GM18526 (cell line): ENCODE measurements around the gene PALLD.

ENCODE experiments used
- POLR2A ChIP-seq: IDR thresholded peaks from 3 replicates; pipeline ENCODE4 v1.6.1; 2011; ENCODE audit not compliant: insufficient read length; ENCODE audit errors: extremely low read depth

PALLD gene

GRCh38 chr4:168587411-168588125 is 90.7 kb downstream of the PALLD start:
- TF ChIP-seq POLR2A, result no peak

DNA sequence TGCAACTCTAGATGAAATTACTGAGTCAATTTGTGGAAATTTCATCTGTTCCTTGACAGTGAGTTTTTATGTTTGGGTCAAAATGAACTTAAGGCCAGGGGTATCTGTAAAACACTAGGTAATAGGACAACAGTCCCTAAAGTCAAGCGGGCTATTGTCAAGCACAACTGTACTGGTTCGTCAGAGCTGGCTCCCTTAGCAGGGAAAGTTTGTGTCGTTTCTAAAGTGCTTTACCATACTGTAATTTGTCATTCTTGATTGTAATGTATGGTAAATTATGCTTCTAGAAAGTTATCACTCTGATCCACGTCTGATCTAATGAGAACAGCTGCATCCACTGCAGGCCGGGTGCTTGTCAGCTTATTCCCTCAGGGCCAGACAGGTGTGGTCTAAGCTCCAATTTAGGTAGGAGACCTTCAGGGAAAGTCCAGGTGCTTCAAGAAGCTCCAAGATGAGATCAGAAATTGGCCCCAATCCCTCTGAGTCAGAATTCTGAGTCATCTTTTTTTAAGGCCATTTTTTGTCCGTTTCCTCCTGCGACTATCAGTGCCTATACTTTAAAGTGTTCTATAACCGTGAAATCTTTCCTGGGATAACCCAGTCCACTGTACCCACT is 92.2 kb downstream of the PALLD start:
- TF ChIP-seq POLR2A, result no peak

GRCh38 chr4:168592676-168593075 is 95.8 kb downstream of the PALLD start:
- no peak for TF ChIP-seq POLR2A

DNA sequence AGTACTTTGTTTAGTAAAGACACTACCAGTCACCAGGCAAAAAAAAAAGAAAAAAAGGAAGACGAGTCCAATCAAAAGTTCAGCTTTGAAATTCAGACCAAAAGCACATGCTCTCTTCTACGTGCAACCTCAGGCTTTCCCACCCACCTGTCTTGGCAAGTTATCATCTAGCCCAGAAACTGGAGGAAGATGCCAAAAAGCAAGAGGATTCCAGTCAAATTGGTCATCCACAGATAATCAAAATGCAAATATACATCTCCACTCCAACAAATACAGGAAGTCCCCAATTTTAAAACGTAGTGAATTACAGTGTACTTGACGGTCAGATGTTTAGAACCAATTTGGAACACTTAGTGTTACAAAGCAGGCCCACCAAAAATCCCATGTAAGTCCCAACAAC is 96.5 kb downstream of the PALLD start:
- no peak for TF ChIP-seq POLR2A

DNA sequence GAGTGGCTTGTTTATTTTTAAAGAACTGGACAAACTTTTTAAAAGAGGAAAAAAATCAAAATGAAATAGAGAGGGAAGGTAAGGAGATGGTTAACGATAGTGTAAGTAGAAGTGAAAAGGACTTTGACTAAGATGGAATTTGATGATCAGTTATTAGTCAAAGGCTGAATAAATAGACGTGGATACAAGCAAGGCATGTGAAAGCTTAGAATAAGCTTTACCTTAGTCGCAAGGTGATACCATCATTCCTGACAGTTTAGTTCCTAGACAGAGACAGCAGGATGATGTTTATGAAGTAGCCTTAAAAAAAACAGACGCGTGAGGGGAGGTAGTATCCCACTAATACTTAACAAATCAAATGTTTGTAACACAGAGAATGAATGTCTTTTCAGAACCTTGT is 97.3 kb downstream of the PALLD start:
- no peak for TF ChIP-seq POLR2A

DNA sequence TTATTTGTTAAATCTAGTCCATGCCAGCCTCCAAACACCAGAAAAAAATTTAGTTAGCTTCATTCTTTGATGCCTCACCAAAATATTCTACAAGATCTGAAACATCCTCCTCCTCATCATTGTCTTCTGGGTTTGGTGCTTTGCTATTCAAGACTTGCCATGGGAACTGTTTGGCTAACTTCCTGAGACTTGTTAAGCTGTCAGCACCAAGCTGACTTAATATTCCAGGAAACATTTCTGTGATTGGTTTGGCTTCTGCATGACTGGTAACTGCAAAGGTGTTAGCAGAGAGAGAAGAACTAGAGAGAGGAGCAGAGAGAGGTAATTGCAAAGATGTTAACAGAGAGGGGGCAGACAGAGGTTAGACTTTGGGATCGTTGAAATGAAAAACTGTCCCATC is 101.3 kb downstream of the PALLD start:
- no peak for TF ChIP-seq POLR2A

GRCh38 chr4:168600796-168601583 is 104.1 kb downstream of the PALLD start:
- no peak for TF ChIP-seq POLR2A

DNA sequence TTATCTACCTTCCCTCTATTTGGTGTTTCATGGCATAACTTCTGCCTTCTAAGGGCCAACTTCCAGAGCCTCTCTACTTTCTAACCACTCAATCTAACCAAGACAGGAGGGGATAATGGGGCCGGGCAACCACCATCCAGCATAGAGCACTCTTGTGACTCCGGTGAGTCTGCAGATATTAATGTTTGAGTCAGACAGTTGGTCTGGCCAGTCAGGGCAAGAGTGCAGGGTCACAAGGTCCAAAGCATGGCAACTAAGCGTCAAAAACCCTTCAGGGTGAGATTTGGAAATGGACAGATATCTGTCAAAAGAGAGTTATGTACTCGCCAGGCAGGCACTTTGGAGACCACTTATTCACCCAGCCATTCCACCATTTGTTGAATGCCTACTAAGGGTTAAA is 105.0 kb downstream of the PALLD start:
- TF ChIP-seq POLR2A, result no peak

DNA sequence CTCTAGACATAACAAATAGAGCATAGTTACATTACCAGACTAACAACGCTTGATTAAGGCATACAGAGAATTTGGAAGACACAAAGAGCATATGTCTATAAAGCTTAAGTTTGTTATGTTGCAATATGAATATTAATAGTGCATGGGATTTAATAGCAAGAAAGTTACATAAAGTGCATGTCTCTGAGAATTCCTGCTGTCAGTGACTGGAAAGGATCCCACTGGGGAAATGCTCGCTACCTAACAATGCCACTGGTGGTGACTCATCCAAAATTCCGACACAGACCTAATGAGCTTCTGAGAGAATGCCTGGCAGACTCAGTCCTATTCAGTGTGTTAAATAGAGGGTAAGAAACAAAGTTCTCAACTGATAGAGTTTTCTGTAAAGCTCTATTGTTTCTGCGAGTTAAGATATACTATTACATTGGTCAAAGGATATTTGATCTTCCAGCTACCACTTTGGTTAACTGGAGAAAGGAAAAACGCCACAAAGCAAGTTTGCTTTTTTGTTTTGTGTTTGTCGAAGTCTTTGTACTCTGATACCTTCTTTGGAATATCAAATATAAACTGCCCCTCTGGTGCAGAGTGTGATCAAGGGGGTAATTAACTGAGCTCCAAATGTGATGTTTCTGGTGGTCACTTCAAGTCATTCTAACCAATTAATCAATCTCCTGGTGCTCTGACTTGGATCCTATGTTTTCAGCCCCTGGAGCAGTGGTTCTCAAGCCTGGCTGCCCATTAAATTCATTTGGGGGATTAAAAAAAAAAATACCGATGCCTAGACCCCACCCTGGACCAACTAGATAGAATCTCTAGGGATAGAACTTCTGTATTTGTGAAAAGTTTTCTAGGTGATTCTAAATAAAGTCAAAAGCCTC is 107.9 kb downstream of the PALLD start:
- TF ChIP-seq POLR2A, result no peak

GRCh38 chr4:168605411-168605810 is 108.6 kb downstream of the PALLD start:
- no peak for TF ChIP-seq POLR2A

DNA sequence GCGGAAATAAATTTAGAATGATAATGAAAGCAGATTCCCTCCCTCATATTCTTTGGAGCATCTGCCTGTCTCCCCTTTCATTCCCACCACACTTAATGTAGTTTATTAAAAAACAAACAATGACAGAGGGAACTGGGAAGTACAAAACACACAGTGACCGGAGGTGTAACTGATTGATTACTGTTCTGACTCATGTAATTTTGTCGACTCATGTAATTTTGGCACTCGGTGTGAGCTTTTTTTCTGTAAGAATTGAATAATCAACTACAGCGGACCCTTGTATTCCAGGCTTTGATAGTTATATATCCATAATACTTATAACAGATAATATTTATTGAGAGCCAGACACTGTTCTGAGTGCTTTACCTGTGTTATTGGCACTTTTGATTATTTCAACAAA is 110.4 kb downstream of the PALLD start:
- TF ChIP-seq POLR2A, result no peak

GRCh38 chr4:168608771-168609170 is 111.9 kb downstream of the PALLD start:
- no peak for TF ChIP-seq POLR2A

GRCh38 chr4:168609369-168609768 is 112.5 kb downstream of the PALLD start:
- no peak for TF ChIP-seq POLR2A

DNA sequence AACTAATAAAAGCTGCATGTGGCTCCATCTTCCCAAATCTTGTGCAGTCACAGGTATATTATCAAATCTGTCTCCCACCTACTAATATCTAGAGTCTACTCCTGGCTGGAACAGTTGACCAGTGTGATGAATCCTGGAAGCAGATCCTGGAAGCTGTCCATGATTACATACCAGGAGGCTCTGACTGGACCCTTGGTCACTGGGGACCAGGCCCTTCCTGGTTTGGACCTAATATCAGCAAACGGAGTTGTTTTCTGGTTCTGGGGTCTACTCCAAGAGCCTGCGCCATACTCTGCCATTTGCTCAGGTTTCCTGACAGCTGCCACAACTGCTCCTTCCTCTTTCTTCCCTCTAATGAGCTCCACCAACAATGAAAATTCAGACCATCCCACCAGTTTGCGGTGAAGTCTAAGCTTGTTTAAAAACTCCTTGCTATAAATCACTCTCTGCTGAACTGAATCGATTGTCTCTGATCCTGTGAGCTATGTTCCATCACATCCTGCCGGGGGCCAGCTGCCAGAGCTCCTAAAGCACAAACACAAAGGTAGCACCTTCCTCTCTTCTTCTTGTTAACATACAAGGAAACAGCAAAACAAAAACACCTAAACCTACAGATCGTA is 114.2 kb downstream of the PALLD start:
- no peak for TF ChIP-seq POLR2A
